Measurements from ENCODE around the gene REV3L. TPM values are rescaled to one million over a fixed set of nuclear protein-coding genes. Genes with fewer than 3 reads are reported as not detected.

REV3L gene
- total RNA-seq, 1 experiment from 2014 or later, result 25.3 TPM

DNA sequence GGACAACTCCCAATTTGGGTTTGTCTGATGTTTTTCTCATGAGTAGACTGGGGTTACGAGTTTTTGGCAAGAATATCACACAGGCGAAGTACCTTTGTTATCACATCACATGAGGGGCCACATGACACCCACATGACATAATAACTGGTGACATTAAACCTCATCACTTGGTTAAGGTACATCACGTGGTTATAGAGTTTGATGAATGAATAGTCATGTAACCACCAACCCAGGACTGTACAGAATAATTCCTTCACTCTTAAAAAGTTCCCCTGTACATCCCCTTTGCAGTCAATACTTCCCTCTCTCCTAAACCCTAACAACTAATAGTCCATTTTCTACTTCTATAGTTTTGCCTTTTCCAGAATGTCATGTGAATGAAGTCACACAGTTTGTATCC lies 83.4 kb downstream of the REV3L start:
- no peaks in the 10 kb centered on the region for H3K4me1 ChIP-seq (ENCODE audit: insufficient read depth, low read length)
- no peaks in the 10 kb centered on the region for H3F3A ChIP-seq (ENCODE audit: low read length, unreplicated experiment)
- ATAC-seq (no peak), DNase-seq (no peak)
- H2AFZ ChIP-seq (ENCODE audit: low read length), result no peak overlapping the region
- H3K9me3 ChIP-seq (ENCODE audit: low read length), result no peaks in the 10 kb centered on the region
- no peaks in the 10 kb centered on the region for H3K9me2 ChIP-seq (replicated peaks; ENCODE audit: low read length)
- H3K27me3 ChIP-seq (ENCODE audit: low read length), result no peaks in the 10 kb centered on the region
- no peaks in the 10 kb centered on the region for H3K79me2 ChIP-seq (ENCODE audit: low read length)
- no peak overlapping the region for H3K27ac ChIP-seq (ENCODE audit: low read length)
- BruUV-seq (replicated peaks), result no TSS peak
- intact Hi-C loops (cut with micrococcal nuclease), result no loop called here
- peaks cover 22% of the 10 kb centered on the region for H3K36me3 ChIP-seq (ENCODE audit: low read depth, low read length)
- CTCF ChIA-PET, result no interaction called here
- TF ChIP-seq EZH2phosphoT487 (IDR thresholded peaks at IDR 0.05; ENCODE audit: borderline replicate concordance, low read length) (no peak), EZH2 (IDR thresholded peaks at IDR 0.05; ENCODE audit: low read length, unreplicated experiment) (no peak)
- H3K4me2 ChIP-seq (ENCODE audit: low read length), result no peak overlapping the region
- POLR2A ChIA-PET (ENCODE audit: unreplicated experiment), result no interaction called here
- H3K9ac ChIP-seq (ENCODE audit: low read length), result no peak overlapping the region
- no peak overlapping the region for H3K4me3 ChIP-seq (ENCODE audit: low read length)
- no peaks in the 10 kb centered on the region for H4K20me1 ChIP-seq (ENCODE audit: low read length)

DNA sequence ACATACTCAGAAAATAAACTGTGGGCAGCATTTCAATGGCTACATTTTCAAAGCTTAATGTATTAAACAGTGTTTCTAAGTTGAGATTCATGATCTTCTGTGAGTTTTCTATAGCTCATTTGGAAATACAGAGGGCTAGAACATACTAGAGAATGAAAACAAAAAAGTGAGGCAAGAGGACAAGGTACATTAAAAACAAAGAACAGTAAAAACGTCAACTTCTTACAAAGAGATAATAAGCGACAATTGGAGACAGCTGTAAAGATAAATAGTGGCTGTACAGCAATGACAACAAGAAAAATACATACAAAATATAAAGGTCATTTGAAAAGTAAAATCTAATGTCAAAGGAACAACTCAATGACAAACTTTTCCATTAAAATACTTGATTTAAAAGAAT lies 94.3 kb downstream of the REV3L start:
- Histone ChIP-seq H2AFZ (ENCODE audit: low read length) (no peak overlapping the region), H3F3A (ENCODE audit: low read length, unreplicated experiment) (no peaks in the 10 kb centered on the region), H3K36me3 (ENCODE audit: low read depth, low read length) (peaks cover 3% of the 10 kb centered on the region; the same call in 1 of the 2 replicates), H3K27me3 (ENCODE audit: low read length) (no peaks in the 10 kb centered on the region), H3K9me2 (replicated peaks; ENCODE audit: low read length) (no peaks in the 10 kb centered on the region), H4K20me1 (ENCODE audit: low read length) (no peaks in the 10 kb centered on the region), H3K4me1 (ENCODE audit: insufficient read depth, low read length) (no peaks in the 10 kb centered on the region), H3K4me2 (ENCODE audit: low read length) (no peak overlapping the region), H3K9me3 (ENCODE audit: low read length) (no peaks in the 10 kb centered on the region), H3K4me3 (ENCODE audit: low read length) (no peak overlapping the region), H3K79me2 (ENCODE audit: low read length) (no peaks in the 10 kb centered on the region), H3K9ac (ENCODE audit: low read length) (no peak overlapping the region), H3K27ac (ENCODE audit: low read length) (no peak overlapping the region)
- TF ChIP-seq, protein P1, sequence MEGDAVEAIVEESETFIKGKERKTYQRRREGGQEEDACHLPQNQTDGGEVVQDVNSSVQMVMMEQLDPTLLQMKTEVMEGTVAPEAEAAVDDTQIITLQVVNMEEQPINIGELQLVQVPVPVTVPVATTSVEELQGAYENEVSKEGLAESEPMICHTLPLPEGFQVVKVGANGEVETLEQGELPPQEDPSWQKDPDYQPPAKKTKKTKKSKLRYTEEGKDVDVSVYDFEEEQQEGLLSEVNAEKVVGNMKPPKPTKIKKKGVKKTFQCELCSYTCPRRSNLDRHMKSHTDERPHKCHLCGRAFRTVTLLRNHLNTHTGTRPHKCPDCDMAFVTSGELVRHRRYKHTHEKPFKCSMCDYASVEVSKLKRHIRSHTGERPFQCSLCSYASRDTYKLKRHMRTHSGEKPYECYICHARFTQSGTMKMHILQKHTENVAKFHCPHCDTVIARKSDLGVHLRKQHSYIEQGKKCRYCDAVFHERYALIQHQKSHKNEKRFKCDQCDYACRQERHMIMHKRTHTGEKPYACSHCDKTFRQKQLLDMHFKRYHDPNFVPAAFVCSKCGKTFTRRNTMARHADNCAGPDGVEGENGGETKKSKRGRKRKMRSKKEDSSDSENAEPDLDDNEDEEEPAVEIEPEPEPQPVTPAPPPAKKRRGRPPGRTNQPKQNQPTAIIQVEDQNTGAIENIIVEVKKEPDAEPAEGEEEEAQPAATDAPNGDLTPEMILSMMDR (conservative IDR thresholded peaks at IDR 0.05; ENCODE audit: low read depth, low read length), result no peak
- TF ChIP-seq EZH2phosphoT487 (IDR thresholded peaks at IDR 0.05; ENCODE audit: borderline replicate concordance, low read length) (no peak), EZH2 (IDR thresholded peaks at IDR 0.05; ENCODE audit: low read length, unreplicated experiment) (no peak)
- DNase-seq (no peak), ATAC-seq (no peak)
- BruUV-seq (replicated peaks), result no TSS peak
- POLR2A ChIA-PET (ENCODE audit: unreplicated experiment), result no interaction called here
- CTCF ChIA-PET, result no interaction called here
- intact Hi-C loops (cut with micrococcal nuclease), result no loop called here

- CTCF ChIA-PET, result no interaction called here
- TF ChIP-seq EZH2 (IDR thresholded peaks at IDR 0.05; ENCODE audit: low read length, unreplicated experiment) (no peak), EZH2phosphoT487 (IDR thresholded peaks at IDR 0.05; ENCODE audit: borderline replicate concordance, low read length) (no peak)
- TF ChIP-seq, protein P1 (conservative IDR thresholded peaks at IDR 0.05; ENCODE audit: low read depth, low read length), result no peak
- no peaks in the 10 kb centered on the region for H3K79me2 ChIP-seq (ENCODE audit: low read length)
- no TSS peak for BruUV-seq (replicated peaks)
- intact Hi-C loops (cut with micrococcal nuclease), result loop anchor here (5.0 kb wide), 2 partner anchors 45 to 100 kb away; partner anchors contain the start of gene REV3L
- H3K4me2 ChIP-seq (ENCODE audit: low read length), result no peak overlapping the region
- H3K36me3 ChIP-seq (ENCODE audit: low read depth, low read length), result peaks cover 3% of the 10 kb centered on the region; the same call in 1 of the 2 replicates
- H2AFZ ChIP-seq (ENCODE audit: low read length), result no peak overlapping the region
- no peak overlapping the region for H3K9ac ChIP-seq (ENCODE audit: low read length)
- ATAC-seq (no peak), DNase-seq (no peak)
- H3K9me2 ChIP-seq (replicated peaks; ENCODE audit: low read length), result no peaks in the 10 kb centered on the region
- no peak overlapping the region for H3K27ac ChIP-seq (ENCODE audit: low read length)
- H4K20me1 ChIP-seq (ENCODE audit: low read length), result no peaks in the 10 kb centered on the region
- POLR2A ChIA-PET (ENCODE audit: unreplicated experiment), result no interaction called here
- no peak overlapping the region for H3K4me3 ChIP-seq (ENCODE audit: low read length)
- H3K27me3 ChIP-seq (ENCODE audit: low read length), result no peaks in the 10 kb centered on the region
- no peaks in the 10 kb centered on the region for H3F3A ChIP-seq (ENCODE audit: low read length, unreplicated experiment)
- no peaks in the 10 kb centered on the region for H3K9me3 ChIP-seq (ENCODE audit: low read length)
- H3K4me1 ChIP-seq (ENCODE audit: insufficient read depth, low read length), result peaks cover 12% of the 10 kb centered on the region
These were observed 100.3 kb downstream of the REV3L start for GRCh38 chr6:111382476-111383294.

All from PC-3 (cell line).